ENCODE measurements around the gene SPATA6.
A peak's percentile ranks its signal among the peaks of the same experiment; 100 is the strongest.
"Not testable (repeated sequence)": the region's sequence is repeated elsewhere in the genome, so short reads cannot be mapped to it uniquely, and the experiment has no call there.

The SPATA6 gene

GRCh38 chr1:48338257-48338656, 133.7 kb downstream of the SPATA6 start:
- DNase-seq: no peak

- DNase-seq: no peak
These were observed 138.7 kb downstream of the SPATA6 start for GRCh38 chr1:48333316-48333715.

DNA sequence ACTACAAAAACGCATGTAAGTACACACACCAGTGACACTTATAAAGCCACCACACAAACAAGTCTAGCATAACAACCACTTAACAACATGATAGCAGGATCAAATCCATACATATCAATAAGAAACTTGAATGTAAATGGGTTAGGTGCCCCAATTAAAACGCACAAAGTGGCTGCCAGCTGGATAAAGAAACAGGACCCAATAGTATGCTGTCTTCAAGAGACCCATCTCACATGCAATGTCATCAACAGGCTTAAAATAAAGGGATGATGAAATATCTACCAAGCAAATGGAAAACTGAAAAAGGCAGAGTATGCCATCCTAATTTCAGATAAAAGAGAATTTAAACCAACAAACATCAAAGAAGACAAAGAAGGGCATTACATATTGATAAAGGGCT, 139.9 kb downstream of the SPATA6 start:
- no peak for DNase-seq

DNA sequence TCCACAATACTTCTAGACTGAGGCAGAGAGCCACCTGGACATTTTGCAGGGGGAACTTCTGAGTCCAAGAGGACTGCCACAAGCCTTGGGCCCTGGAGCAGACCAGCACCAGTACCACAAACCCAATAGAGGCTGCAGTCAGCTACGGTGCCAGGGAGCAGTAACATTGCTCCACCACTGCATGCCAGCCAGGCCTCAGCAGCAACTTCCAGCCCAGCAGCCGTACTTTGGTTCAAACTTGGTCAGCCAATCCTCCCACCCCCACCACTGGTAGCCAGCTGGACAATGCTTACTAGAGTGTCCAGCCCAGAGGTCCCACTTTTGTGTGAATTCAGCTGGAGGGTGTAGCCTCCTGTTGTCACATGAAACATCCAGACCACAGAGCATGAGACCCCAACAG, 142.1 kb downstream of the SPATA6 start:
- no peak for DNase-seq

- no peak for DNase-seq
These were observed 142.5 kb downstream of the SPATA6 start for GRCh38 chr1:48329486-48329885.

- not testable (repeated sequence) for DNase-seq
These were observed 160.2 kb downstream of the SPATA6 start for GRCh38 chr1:48311829-48312228.

- DNase-seq: no peak
These were observed 162.4 kb downstream of the SPATA6 start for GRCh38 chr1:48309564-48310082.

DNA sequence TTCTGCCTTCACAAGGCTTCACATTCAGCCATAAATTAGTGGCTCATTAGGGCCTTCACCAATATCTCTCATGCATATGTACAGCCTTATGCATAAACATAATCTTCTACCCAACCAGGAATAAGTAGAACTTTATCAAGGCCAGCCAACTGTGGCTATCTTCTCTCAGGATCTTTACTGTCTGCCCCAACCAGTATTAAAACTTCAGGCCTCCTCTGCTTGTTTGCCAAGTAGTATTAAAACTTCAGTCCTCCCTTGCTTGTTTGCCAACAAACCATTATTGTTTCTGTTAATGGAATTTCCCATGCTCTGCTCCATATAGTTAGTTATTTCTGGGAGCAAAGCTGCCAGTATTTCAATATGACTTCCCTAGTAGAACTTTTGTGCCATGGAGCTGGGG, 169.4 kb downstream of the SPATA6 start:
- no peak for DNase-seq

DNA sequence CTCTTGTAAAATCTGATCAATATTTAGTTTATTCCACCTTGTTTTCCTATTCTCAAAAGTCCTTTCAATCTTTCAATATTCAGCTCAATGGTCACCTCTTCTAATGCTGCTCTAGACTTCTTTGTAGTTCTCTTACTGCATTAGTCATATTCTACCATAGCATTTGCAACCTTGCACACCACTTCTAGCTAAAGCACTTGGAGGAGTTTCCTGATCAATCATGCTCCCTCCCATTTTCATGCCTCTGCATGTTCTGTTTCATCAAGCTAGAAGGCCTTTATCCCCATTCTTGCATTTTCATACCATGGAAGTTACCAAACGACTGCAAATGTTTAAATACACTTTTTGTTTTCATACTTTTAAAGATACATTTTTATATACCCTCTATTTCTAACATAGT, 177.3 kb downstream of the SPATA6 start:
- no peak for DNase-seq

DNA sequence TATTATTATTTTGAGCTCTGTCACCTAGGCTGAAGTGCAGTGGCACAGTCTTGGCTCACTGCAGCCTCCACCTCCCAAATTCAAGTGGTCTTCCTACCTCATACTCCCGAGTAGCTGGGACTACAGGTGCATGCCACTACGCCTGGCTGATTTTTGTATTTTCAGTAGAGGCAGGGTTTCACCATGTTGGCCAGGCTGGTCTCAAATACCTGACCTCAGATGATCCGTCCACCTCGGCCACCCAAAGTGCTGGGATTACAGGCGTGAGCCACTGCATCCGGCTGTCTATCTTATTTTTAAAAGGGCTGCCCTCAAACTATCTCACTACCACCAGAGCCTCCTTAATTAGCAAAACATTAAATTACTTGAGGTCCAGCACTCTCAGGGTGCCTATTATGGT, 177.9 kb downstream of the SPATA6 start:
- DNase-seq: not testable (repeated sequence)

DNA sequence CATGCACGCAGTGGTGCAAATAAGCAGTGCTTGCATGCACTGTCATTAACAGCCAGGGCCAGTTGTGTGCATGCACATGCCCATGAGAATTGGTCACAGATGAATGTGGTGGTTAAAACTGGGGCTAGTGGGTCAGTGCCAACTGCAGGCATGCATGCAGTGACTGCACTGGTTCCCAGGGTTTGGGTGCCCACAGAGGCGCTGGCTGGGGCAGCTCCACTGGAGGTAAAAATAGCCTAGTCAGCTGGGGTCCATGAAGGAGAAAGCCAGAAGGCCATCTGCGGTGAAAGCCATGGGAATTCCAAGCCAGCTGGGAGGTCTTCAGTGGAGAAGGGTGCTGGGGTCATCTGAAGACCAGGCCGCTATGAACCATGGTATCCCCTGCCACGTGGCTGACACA, 179.3 kb downstream of the SPATA6 start:
- no peak for DNase-seq

DNA sequence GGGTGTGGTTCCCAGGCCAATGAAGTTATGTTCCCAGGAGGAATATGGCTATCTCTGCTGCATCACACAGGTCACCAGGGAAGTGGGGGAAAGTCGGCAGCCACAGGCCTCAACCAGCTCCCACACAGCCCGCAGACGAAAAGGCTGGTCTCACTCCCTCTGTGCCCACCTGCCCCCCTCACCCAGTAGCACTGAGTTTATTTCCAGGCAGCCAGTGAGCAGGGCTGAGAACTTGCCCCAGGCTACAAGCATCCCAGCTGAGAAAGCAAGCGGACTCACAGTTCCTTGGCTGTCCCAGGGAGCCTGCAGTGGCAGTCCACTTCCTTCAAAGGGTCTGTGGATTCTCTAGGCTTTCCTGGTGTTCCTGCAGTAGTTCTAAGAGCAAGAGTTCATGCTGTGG, 180.6 kb downstream of the SPATA6 start:
- no peak for DNase-seq

GRCh38 chr1:48285525-48285924, 186.5 kb downstream of the SPATA6 start:
- DNase-seq: no peak

GRCh38 chr1:48284696-48285420, 187.1 kb downstream of the SPATA6 start:
- not testable (repeated sequence) for DNase-seq

GRCh38 chr1:48282329-48282728, 189.7 kb downstream of the SPATA6 start:
- not testable (repeated sequence) for DNase-seq

DNA sequence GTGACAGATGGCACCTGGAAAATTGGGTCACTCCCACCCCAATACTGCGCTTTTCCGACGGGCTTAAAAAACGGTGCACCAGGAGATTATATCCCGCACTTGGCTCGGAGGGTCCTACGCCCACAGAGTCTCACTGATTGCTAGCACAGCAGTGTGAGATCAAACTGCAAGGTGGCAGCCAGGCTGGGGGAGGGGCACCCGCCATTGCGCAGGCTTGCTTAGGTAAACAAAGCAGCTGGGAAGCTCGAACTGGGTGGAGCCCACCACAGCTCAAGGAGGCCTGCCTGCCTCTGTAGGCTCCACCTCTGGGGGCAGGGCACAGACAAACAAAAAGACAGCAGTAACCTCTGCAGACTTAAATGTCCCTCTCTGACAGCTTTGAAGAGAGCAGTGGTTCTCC, 194.6 kb downstream of the SPATA6 start:
- not testable (repeated sequence) for DNase-seq

GRCh38 chr1:48266576-48266975, 205.4 kb downstream of the SPATA6 start:
- DNase-seq: no peak

DNA sequence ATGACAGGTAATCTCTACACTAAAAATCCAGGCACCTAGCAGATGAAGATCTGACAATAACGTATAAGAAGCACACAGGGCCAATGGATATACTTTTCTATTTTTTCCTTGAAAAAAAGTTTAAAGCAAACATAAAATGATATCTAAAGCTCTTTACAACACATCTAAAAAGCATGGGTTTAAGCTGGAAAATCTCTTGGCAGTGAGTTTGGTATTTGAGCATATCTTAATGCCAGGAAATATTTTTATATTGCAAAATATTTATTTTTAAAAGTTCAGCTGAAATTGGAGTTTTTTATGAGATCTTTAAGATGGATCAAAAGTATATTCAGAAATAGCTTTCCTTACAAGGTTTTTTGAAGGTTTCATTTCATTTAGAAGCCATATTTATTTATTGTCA, 209.0 kb downstream of the SPATA6 start:
- DNase-seq: no peak

GRCh38 chr1:48261881-48262400, 210.1 kb downstream of the SPATA6 start:
- DNase-seq: no peak

DNA sequence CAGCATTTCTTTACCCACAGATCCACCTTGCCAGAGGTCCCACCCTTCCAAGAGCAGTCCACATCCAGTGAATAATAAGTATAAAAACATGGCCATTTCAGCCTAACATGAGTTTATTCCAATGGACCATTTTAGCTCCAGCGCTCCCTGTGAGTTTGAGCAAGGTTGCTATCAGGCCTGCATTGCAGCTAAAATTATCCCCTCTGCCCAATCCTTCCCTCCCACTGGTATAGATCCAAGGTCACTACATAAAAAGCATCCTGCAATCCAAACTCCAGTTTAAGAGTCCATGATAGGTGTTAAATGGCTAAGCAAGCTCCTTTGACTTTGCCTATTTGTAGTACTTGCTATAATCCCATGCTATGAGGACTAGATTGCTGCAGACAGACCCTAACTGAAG, 213.9 kb downstream of the SPATA6 start:
- DNase-seq: no peak

GRCh38 chr1:48254254-48254653, 217.8 kb downstream of the SPATA6 start:
- DNase-seq: no peak

DNA sequence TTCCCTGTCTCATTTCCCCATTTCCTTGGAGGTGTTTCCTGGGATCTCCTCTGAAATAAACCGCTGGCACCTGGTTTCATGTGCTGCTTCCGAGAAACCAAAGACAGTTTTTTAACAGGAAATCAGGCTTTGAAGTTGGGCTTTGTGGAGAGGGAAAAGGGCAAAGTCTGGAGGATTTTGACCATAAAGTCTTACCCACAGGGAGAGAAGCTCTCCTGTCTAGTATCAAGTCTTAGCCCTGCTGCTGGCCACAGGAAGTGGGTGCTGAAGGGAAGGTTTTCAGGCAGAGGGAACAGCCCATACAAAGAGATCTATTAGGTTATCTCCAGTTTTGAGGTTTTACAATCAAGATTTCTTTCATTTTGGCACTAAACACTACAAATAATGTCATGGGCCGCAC, 220.2 kb downstream of the SPATA6 start:
- DNase-seq: no peak

- DNase-seq: no peak
These were observed 220.7 kb downstream of the SPATA6 start for GRCh38 chr1:48251323-48251722.

DNA sequence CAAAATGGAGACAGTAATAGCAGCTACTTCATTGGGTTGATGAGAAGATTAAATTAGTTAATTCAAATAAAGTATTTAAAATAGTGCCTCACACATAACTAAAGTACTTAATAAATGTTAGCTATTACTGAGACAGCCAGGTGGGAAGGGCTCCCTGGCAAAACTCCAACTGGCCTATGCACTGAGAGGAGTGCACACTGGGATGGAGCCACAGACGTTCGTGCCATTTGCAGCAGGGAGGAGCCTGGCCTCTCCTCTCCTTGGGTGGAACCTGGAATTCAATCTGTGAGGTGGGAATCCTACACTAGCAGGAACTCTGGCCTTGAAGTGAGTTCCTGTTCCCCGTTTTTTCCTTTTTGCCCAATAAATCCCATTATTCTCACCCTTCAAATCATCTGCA, 221.4 kb downstream of the SPATA6 start:
- peak; percentile 38 for DNase-seq

DNA sequence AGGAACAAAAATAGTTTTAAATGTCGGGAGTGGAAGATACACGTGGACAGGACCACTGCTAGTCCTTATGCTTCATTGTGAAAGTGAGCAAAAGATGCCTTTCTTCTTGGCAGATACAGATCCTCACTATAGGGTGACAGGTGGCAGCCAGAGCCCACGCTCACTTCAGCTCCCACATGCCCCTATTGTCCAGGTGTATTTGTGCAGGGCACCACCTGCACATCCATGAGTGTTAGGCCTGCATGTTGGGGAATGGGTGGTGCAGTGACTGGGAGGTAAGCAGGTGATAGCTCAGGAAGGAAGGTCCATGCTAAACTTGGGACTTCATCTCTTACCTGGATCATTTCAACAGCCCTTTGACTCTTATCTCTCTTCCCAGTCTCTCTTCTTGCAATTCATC, 222.1 kb downstream of the SPATA6 start:
- no peak for DNase-seq

Data from NCI-H1105 (cell line).